ENCODE data around the gene GDPGP1.
"Not testable (repeated sequence)": the region's sequence is repeated elsewhere in the genome, so short reads cannot be mapped to it uniquely, and the experiment has no call there.

GDPGP1 gene

DNA sequence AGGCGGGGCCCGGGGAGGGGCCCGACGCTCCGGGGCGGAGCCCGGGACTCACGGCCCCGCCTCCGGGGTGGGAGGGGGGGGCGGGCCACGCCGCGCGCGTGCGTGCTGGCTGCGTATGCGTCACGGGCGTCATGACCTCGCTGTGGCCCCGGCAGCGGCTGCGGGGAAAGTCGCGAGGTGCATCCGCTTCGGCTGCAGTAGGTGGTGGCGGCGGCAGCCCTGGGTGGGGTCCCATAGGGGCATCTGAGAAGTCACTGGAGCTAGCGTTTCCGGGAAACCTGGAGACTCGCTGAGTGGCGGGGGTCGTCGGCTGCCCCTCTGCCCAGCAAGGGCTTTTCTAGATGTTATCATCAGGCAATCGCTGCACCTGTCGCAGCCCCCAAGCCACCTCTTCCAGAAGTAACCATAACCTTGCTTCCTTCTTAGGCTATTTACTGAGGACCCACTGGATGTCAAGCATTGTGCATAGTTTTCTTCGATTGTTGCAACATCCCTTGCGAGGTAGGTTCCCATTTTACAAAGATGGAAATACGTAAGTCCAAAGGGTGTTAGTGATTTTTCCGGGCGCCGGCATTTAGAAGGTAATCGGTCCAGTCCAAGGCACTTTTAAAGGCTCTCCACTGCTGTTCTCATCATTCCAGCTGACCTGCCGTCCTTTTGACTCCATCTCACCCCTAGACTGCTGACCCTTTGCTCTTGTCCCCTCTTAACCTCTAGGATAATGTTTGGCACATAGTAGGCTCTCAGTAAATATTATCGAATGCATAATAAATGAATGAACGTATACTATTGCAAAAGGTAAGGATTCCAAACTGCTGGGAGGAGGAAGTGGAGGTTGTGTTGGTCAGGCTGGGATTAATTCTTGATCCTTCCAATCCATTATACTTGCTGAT, at the start of gene GDPGP1:
TSS of gene GDPGP1 (plus strand) at position 114 of the 893 bp plus-strand sequence. CDS start 6,700 bp downstream, outside the sequence.
- no peak for FAIRE-seq

DNA sequence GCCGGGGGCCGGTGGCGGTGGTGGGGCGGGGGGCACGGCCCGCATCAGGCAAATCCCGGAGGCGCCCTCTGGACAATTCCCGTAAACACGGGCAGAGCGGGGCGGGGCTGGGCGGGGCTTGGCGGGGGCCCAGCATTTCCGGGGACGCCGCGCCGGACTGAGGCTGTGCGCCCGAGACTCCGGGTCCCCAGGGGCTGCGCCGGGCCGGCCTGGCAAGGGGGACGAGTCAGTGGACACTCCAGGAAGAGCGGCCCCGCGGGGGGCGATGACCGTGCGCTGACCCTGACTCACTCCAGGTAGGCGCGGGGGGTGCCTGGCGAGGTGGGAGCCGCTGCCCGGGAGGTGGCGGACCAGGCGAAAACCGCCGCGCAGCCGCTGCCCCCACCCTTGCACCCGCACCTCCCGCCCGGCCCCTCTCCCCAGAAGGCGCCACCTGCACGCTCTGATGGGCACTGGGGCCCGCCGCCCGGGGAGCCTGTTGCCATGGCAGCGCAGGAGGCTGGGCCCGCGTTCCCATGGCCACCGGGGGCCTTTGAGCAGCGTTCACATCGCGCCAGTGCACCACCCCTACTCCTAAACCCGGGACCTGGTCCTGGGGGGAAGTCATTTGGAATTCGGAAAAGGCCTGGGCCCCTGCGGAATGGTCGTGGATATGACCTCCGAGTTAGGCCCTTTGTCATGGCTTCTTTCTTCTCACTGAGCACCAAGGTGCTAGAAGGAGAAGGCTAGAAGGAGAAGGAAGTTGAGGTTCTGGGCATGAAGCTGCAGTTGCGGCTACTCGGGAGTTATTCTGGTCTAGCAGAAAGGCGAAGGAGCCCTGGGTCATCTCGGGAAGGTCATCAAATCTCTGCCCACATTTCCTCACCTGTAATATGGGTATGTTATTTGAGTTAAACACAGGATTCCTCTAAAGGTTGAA, 49.0 kb upstream of the GDPGP1 start:
- FAIRE-seq, result no peak

DNA sequence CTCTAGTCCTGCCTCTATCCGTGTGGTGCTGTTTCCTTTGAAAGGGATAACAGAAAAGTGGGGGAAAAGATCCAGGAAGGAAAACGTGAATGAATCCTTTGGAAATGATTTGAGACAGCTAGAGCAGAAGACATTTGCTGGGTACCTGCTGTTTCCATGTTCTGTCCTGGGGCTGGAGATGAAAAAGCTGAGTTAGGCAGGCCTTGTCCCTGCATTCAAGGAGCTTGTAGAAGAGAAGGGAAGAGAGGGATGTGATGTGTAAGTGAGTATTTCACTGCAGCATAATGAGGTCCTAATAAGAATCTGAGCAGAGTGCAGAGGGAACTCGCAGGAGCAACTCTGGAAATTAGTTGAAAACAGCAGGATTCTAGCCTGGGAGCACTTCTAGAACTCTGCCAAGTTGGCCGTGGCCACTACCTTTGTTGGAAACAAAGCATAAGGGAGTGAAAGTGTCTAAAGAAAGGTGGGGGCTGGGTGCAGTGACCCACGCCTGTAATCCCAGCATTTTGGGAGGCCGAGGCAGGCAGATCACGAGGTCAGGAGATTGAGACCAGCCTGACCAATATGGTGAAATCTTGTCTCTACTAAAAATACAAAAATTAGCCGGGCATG, 46.6 kb upstream of the GDPGP1 start:
- no peak for FAIRE-seq

DNA sequence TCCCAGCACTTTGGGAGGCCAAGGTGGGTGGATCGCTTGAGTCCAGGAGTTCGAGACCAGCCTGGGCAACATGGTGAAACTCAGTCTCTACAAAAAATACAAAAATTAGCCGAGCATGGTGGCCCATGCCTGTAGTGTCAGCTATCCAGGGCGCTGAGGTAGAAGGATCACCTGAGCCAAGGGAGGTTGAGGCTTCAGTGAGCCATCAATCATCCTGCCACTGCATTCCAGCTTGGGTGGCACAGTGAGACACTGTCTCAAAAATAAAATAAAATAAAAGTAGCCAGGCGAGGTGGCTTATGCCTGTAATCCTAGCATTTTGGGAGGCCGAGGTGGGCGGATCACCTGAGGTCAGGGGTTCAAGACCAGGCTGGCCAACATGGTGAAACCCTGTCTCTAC, 45.9 kb upstream of the GDPGP1 start:
- FAIRE-seq, result not testable (repeated sequence)

- FAIRE-seq, result no peak
Measured at GRCh38 chr15:90188914-90189748, 44.9 kb upstream of the GDPGP1 start.

DNA sequence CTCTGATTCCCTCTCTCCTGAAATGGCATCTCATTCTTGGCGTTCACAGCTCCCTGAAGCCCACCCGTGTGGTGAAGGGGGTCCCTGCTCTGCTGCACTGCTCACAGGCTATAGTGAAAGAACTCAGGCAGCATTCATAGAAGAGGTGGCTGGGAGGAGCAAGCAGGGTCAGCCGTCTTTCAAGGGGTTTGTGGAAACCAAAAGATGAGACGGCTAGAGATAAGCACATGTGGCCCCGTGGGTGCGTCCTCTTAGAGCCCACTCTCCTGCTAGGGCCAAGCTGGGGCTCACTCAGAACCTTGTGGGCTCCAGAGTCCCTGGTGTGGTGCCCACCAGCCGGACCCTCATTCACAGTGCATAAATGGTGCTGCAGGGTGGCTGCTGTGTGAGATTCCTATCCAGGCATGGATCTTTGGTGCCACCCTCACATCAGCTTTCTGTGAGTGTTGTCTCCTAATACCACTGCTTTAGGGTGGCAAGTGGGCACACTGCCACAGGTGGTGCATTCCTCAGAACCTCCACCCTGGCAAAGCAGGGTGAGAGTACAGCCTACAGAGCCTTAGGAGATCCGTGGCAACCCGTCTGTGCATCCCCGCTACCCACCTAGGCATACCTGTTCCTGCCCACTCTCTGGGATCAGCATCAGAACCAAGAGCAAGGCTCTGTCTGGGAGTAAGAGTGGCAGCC, 44.1 kb upstream of the GDPGP1 start:
- FAIRE-seq, result no peak

DNA sequence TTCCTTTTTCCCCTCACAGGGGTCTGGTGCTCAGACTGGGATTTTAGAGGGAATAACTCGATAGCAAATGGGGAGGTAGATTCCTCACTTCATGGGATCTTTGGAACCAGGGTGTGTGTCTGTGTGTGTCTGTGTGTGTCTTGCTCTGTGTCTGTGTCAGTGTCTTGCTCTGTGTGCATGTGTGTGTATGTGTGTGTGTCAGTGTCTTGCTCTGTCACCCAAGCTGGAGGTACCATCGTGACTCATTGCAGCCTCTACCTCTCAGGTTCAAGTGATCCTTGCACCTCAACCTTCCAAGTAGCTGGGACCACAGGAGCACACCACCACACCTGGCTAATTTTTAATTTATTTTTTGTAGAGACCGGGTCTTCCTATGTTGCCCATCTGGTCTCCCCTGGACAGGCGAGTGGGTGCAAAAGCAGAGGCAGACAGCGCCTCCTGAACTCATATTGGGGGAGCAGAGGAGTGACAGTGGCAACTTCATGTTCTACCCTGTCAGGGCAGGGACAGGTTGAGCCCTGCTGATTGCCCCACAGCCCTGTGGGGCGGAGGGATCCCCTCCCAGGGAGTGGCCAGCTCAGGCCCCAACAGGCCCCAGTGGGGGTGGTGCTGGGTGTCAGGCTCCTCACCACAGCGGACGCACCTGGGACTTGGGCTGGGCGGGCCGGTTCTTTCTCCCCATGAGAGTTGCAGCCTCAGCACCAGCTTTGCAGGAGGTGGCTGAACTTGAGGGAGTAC, 43.2 kb upstream of the GDPGP1 start:
- no peak for FAIRE-seq

DNA sequence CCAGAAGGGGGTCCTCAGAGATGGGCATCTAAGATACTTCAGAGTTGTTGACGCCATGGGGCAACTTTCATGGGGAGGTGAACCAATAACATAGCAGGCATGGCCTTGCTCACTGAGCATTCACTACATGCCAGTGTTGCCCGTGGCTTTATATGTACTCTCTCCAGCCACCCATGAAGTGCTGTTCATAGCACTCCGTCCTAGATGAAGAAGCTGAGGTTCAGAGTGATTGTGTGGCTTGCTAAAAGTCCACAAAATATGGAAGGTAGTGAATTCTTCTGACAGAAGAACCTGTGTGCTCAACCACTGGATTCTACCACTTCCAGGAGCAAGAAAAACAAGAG, 42.7 kb upstream of the GDPGP1 start:
- no peak for FAIRE-seq

- no peak for FAIRE-seq
Measured at GRCh38 chr15:90191794-90192509, 42.1 kb upstream of the GDPGP1 start.

DNA sequence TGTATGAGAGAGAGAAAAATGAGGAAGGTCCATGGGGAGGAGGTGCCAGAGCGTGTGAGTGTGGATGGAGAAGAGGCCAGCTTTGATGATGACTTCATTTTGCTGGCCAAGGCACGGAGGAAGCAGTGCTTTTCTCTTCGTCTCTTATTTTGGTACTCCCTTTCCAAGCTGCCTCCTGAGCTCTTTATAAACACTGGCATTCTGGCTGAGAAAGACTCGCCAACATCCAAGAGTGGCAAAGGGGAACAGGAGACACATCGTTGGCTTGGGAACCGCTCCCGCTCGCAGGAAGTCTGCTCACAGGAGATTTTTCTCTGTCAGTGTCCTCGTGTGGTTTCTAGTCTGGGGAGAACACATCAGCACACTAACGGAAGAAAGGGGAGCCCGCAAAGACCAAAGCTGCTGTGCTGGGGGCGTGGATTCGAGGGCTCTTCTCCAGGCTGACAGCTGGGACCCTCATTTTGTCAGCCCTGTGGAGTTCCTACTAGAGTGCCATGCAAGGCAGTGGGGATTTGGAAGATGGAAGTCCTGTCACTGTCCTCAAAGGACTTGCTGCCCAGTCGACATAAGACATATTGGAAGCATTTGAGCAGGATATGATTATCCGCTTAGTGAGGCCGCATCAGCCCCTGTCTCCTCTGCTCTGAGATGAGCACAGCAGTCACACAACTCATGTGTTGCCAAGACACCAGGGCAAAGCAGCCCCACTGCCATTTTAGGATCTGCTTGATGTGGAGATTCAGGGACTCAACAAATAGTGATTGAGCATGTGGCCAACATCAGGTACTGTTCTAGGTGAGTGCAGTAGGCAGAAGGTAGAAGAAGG, 40.8 kb upstream of the GDPGP1 start:
- FAIRE-seq, result no peak

GRCh38 chr15:90194655-90195054, 39.4 kb upstream of the GDPGP1 start:
- no peak for FAIRE-seq

- no peak for FAIRE-seq
Measured at GRCh38 chr15:90200534-90201129, 33.4 kb upstream of the GDPGP1 start.

GRCh38 chr15:90201130-90201943, 32.7 kb upstream of the GDPGP1 start, which contains the start of gene SEMA4B:
SEMA4B (plus strand) TSS chr15:90201330; CDS start chr15:90201579, 249 bp downstream.
- FAIRE-seq, result no peak

DNA sequence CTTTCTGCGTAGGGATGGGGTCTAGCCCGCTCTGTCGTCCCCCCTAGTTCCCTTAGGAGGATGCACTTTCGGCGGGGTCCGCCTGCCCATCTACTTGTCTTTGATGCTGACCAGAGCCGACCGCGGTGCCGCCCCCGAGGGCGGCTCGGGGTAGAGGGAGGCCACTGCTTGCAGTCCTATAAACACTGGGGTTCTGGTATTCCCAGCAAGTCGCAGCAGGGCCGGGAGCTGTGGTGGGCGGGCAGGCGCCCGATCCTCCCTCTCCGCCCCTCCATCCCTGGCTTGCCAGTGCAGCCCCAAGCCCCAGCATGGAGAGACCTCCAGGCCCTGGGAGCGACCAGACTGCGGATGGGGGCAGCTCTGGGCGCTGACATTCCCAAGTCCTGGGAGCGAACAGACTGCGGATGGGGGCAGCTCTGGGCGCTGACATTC, 32.0 kb upstream of the GDPGP1 start:
- no peak for FAIRE-seq

GRCh38 chr15:90202929-90203328, 31.1 kb upstream of the GDPGP1 start:
- FAIRE-seq, result no peak

DNA sequence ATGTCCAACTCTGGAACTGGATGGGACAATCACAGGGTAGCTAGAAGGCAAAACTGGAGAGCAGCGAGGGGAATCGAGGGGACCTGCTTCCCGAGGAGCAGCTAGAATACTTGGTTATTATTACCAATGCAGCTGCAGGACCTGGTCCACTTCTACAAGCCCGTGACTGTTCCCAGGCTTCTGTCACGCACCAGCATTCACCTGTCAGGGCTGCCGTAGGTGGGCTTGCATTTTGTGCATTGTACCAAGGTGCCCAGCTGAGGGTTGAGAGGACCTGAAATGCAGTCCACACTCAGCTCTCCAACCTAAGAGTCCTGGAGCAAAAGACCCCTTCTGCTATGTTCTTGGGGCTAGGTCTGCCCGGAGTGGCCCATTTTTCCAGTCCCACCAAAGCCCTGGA, 30.5 kb upstream of the GDPGP1 start:
- FAIRE-seq, result no peak

- no peak for FAIRE-seq
Measured at GRCh38 chr15:90203922-90204321, 30.1 kb upstream of the GDPGP1 start.
